HepG2 (cell line): ENCODE measurements around the gene OGFR. TPM values are rescaled to one million over a fixed set of nuclear protein-coding genes. Genes with fewer than 3 reads are reported as not detected.

Source experiments
- ARID2 ChIP-seq: sonication (generic); formaldehyde crosslinking; IDR thresholded peaks from 2 replicates; pipeline ENCODE4 v1.8.1; 2022; ENCODE audit warnings: mild to moderate bottlenecking, missing genetic modification reagents, borderline replicate concordance
- ATF5 ChIP-seq: sonication (generic); formaldehyde crosslinking; IDR thresholded peaks from 2 replicates; pipeline ENCODE4 v1.4.0; 2020; ENCODE audit warnings: mild to moderate bottlenecking, low read depth, missing genetic modification reagents
- DDIT3 ChIP-seq: sonication (generic); formaldehyde crosslinking; IDR thresholded peaks from 2 replicates; pipeline ENCODE4 v1.4.0; 2020; ENCODE audit warnings: mild to moderate bottlenecking, missing genetic modification reagents
- DNMT3B ChIP-seq: conservative IDR thresholded peaks from 2 replicates; pipeline ENCODE4 v1.6.1; 2016; ENCODE audit warnings: missing biosample characterization, control low read depth
- HMGA1 ChIP-seq: sonication (generic); formaldehyde crosslinking; conservative IDR thresholded peaks from 2 replicates; pipeline ENCODE4 v1.4.0; 2020; ENCODE audit warnings: missing genetic modification reagents
- HNF4A ChIP-seq: sonication (generic); formaldehyde crosslinking; IDR thresholded peaks from 2 replicates; pipeline ENCODE4 v1.4.0; 2020; ENCODE audit warnings: missing genetic modification reagents
- HOXA7 ChIP-seq: sonication (generic); formaldehyde crosslinking; IDR thresholded peaks from 2 replicates; pipeline ENCODE4 v1.8.1; 2022; ENCODE audit warnings: mild to moderate bottlenecking, missing genetic modification reagents, moderate library complexity
- KDM5A ChIP-seq: fragments of 200-600 bp; sonication (generic); IDR thresholded peaks from 2 replicates; pipeline ENCODE4 v1.7.0; 2018; ENCODE audit warnings: antibody characterized with exemption, mild to moderate bottlenecking, low read length, borderline replicate concordance
- KLF6 ChIP-seq: IDR thresholded peaks from 2 replicates; pipeline ENCODE4 v1.8.0; 2016; ENCODE audit warnings: missing biosample characterization, missing genetic modification reagents
- MAF1 ChIP-seq: sonication (generic); formaldehyde crosslinking; IDR thresholded peaks from 2 replicates; pipeline ENCODE4 v1.5.0; 2020; ENCODE audit warnings: missing genetic modification reagents, borderline replicate concordance
- ONECUT2 ChIP-seq: sonication (generic); formaldehyde crosslinking; IDR thresholded peaks from 2 replicates; pipeline ENCODE4 v1.4.0; 2020; ENCODE audit warnings: missing genetic modification reagents
- SKIL ChIP-seq: sonication (generic); formaldehyde crosslinking; IDR thresholded peaks from 2 replicates; pipeline ENCODE4 v1.8.0; 2022; ENCODE audit warnings: missing genetic modification reagents, mild to moderate bottlenecking, moderate library complexity, borderline replicate concordance
- SPEN ChIP-seq: sonication (generic); formaldehyde crosslinking; IDR thresholded peaks from 2 replicates; pipeline ENCODE4 v1.5.1; 2020; ENCODE audit warnings: low read depth, mild to moderate bottlenecking, missing genetic modification reagents
- SRY ChIP-seq: sonication (generic); formaldehyde crosslinking; IDR thresholded peaks from 2 replicates; pipeline ENCODE4 v1.8.0; 2022; ENCODE audit warnings: mild to moderate bottlenecking, missing genetic modification reagents
- ZBTB7B ChIP-seq: sonication (generic); formaldehyde crosslinking; IDR thresholded peaks from 2 replicates; pipeline ENCODE4 v1.4.0; 2020; ENCODE audit warnings: missing genetic modification reagents
- ZFP41 ChIP-seq: sonication (generic); formaldehyde crosslinking; IDR thresholded peaks from 2 replicates; pipeline ENCODE4 v1.4.0; 2020; ENCODE audit warnings: mild to moderate bottlenecking, missing genetic modification reagents, borderline replicate concordance
- ZNF30 ChIP-seq: sonication (generic); formaldehyde crosslinking; IDR thresholded peaks from 2 replicates; pipeline ENCODE4 v1.5.0; 2020; ENCODE audit warnings: mild to moderate bottlenecking, missing genetic modification reagents
- ZNF354B ChIP-seq: sonication (generic); formaldehyde crosslinking; IDR thresholded peaks from 2 replicates; pipeline ENCODE4 v1.8.0; 2022; ENCODE audit warnings: mild to moderate bottlenecking, missing genetic modification reagents
- ZNF503 ChIP-seq: sonication (generic); formaldehyde crosslinking; IDR thresholded peaks from 2 replicates; pipeline ENCODE4 v1.4.0; 2020; ENCODE audit warnings: missing genetic modification reagents
- ZNF713 ChIP-seq: sonication (generic); formaldehyde crosslinking; IDR thresholded peaks from 2 replicates; pipeline ENCODE4 v1.4.0; 2020; ENCODE audit warnings: mild to moderate bottlenecking, missing genetic modification reagents
- polyA plus RNA-seq, 8 experiments: library from polyadenylated mRNA; depleted of rRNA in 3 of 8; stranded (reverse) in 7 of 8; unstranded in 1 of 8; fragments of >200 nt; fragmentation: Illumina TruSeq in 4 of 8; extraction: Trizol in 4 of 8; gene quantifications; 2 replicates each; pipeline versions ENCODE4 v1.2.1 to v1.2.3, GENCODE V29; 2011 to 2016; ENCODE audit warnings: low read depth in 4 of 8, missing spikeins in 1 of 8, mixed read lengths in 1 of 8; ENCODE audit not compliant: insufficient read depth in 1 of 8
- total RNA-seq, 5 experiments: library from RNA; depleted of rRNA; stranded (reverse); fragments of >200 nt; fragmentation: Illumina TruSeq; extraction: Trizol; gene quantifications; 2 replicates each; pipeline ENCODE4 v1.2.3, GENCODE V29; 2016; ENCODE audit warnings: low read depth in 1 of 5
- TF ChIP-seq, protein P1 (sequence below): sonication (generic); formaldehyde crosslinking; IDR thresholded peaks from 2 replicates; pipeline ENCODE4 v1.4.0; 2020; ENCODE audit warnings: missing genetic modification reagents

Gene OGFR
- total and polyA plus RNA-seq, 2 of the 13 experiments (the other 11 are each of a cell fraction or from before 2014, with no cell fraction given) = 47.7 to 81.8 TPM

DNA sequence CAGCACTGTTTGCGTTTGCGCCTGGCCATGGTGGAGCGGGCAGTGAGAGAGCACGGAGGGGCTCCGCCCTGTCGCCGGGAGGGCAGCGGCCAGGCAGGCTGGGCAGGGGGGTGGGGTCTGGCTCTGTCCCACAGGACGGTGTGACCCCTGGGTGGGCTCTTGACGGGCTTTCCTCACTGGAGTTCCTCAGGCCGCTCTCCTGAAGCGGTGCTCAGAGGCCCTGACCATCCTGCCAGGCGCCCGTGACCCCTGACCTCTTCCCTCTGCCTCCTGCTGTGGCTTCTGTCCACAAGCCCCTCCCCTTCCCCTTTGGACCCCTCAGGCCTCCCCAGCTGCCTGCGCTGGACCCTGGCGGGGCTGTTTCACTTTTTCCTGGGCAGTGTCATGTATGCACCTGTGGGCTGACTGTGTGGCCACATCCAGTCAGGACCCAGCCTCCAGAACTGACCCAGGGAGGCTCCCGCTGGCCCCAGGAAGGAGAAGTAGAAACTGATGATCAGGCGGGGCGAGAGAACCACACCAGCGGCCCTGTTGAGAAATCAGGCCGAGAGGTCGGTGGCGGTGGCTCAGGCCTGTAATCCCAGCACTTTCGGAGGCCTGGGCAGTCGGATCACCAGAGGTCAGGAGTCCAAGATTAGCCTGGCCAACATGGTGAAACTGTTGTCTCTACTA is 1.2 kb downstream of the OGFR start (continued):
- TF ChIP-seq ARID2 (CRISPR knock-in tag) (no peak), ZNF354B (CRISPR knock-in tag) (no peak), KDM5A (peak; percentile 83), HNF4A (CRISPR knock-in tag) (peak; percentile 93), ZNF503 (CRISPR knock-in tag) (peak; percentile 93; the same call in 1 of the 2 replicates), ZBTB7B (peak; percentile 98), SPEN (CRISPR knock-in tag) (peak; percentile 96), ONECUT2 (peak; percentile 28; the same call in 1 of the 2 replicates), ATF5 (CRISPR knock-in tag) (0 out of 2 replicates have a peak, but pooled peaks have one; percentile 67), DDIT3 (CRISPR knock-in tag) (no peak), HOXA7 (CRISPR knock-in tag) (no peak), KLF6 (CRISPR knock-in tag) (peak; percentile 90; the same call in 1 of the 2 replicates), ZNF713 (CRISPR knock-in tag) (0 out of 2 replicates have a peak, but pooled peaks have one; percentile 67), ZNF30 (no peak), SRY (no peak; the same call in none of the 2 replicates), HMGA1 (CRISPR knock-in tag) (no peak), MAF1 (CRISPR knock-in tag) (no peak; the same call in 1 of the 2 replicates), SKIL (peak; percentile 77; the same call in 1 of the 2 replicates), ZFP41 (CRISPR knock-in tag) (peak; percentile 63), DNMT3B (no peak)
- TF ChIP-seq, protein P1, sequence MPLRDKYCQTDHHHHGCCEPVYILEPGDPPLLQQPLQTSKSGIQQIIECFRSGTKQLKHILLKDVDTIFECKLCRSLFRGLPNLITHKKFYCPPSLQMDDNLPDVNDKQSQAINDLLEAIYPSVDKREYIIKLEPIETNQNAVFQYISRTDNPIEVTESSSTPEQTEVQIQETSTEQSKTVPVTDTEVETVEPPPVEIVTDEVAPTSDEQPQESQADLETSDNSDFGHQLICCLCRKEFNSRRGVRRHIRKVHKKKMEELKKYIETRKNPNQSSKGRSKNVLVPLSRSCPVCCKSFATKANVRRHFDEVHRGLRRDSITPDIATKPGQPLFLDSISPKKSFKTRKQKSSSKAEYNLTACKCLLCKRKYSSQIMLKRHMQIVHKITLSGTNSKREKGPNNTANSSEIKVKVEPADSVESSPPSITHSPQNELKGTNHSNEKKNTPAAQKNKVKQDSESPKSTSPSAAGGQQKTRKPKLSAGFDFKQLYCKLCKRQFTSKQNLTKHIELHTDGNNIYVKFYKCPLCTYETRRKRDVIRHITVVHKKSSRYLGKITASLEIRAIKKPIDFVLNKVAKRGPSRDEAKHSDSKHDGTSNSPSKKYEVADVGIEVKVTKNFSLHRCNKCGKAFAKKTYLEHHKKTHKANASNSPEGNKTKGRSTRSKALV = peak; percentile 80
